ENCODE data around the gene IGSF5.

IGSF5 gene

DNA sequence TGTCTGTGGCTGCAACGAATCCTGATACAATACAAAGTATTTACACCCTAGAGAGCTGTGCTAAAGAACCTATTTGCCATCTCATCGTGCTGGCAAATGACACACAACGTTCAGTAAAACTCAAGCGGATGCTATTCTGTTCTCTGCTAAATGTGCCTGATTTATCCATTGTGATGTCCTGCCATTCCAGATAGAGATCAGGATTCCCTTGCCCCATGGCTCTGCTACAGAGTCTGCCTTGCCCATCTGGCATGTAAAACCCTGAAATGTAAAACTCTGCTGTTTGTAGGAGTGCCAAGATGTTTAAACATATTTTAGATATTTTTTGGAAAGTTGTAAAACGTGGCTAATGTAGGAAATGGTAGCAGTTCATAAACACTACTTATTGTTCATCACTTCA, 20.0 kb upstream of the IGSF5 start:
- ATAC-seq (ENCODE audit: low read depth) (no peak), DNase-seq (ENCODE audit: low spot score) (no peak)
- Histone ChIP-seq H3K27me3 (ENCODE audit: insufficient read depth, poor library complexity, severe bottlenecking) (peaks cover 4% of the 10 kb centered on the region), H3K4me3 (ENCODE audit: severe bottlenecking) (no peak overlapping the region), H3K36me3 (ENCODE audit: low read depth) (no peaks in the 10 kb centered on the region), H3K4me1 (ENCODE audit: insufficient read depth, poor library complexity, severe bottlenecking) (no peaks in the 10 kb centered on the region), H3K9me3 (ENCODE audit: severe bottlenecking) (no peaks in the 10 kb centered on the region), H3K27ac (ENCODE audit: poor library complexity, severe bottlenecking) (no peak overlapping the region)
- TF ChIP-seq, protein P1, sequence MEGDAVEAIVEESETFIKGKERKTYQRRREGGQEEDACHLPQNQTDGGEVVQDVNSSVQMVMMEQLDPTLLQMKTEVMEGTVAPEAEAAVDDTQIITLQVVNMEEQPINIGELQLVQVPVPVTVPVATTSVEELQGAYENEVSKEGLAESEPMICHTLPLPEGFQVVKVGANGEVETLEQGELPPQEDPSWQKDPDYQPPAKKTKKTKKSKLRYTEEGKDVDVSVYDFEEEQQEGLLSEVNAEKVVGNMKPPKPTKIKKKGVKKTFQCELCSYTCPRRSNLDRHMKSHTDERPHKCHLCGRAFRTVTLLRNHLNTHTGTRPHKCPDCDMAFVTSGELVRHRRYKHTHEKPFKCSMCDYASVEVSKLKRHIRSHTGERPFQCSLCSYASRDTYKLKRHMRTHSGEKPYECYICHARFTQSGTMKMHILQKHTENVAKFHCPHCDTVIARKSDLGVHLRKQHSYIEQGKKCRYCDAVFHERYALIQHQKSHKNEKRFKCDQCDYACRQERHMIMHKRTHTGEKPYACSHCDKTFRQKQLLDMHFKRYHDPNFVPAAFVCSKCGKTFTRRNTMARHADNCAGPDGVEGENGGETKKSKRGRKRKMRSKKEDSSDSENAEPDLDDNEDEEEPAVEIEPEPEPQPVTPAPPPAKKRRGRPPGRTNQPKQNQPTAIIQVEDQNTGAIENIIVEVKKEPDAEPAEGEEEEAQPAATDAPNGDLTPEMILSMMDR (IDR thresholded peaks at IDR 0.05; ENCODE audit: poor library complexity, severe bottlenecking) = no peak

DNA sequence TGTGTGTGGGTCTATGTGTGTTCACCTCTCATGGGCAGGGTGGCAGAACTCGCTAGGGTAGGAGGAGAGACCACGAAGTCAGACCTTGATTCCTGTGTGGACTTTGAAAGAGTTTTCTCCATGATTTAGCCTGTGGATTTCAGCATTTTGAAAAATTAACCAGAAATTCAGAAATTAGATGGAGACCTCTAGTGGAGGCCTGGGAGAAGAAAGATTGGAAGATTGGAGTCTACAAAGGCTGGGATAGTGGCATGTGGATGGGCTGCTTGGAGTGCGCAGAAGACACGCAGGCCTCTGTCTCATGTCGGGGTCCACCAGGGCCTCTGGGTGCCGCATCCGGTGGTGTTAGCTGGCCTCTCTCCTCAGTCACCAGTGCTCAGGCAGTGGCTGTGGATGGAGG, 18.9 kb upstream of the IGSF5 start:
- Histone ChIP-seq H3K9me3 (ENCODE audit: severe bottlenecking) (no peaks in the 10 kb centered on the region), H3K4me3 (ENCODE audit: severe bottlenecking) (no peak overlapping the region), H3K4me1 (ENCODE audit: insufficient read depth, poor library complexity, severe bottlenecking) (no peaks in the 10 kb centered on the region), H3K27me3 (ENCODE audit: insufficient read depth, poor library complexity, severe bottlenecking) (peaks cover 4% of the 10 kb centered on the region), H3K27ac (ENCODE audit: poor library complexity, severe bottlenecking) (no peak overlapping the region), H3K36me3 (ENCODE audit: low read depth) (no peaks in the 10 kb centered on the region)
- TF ChIP-seq, protein P1 (IDR thresholded peaks at IDR 0.05; ENCODE audit: poor library complexity, severe bottlenecking) = peak; percentile 17
- ATAC-seq (ENCODE audit: low read depth) (no peak), DNase-seq (ENCODE audit: low spot score) (no peak)

DNA sequence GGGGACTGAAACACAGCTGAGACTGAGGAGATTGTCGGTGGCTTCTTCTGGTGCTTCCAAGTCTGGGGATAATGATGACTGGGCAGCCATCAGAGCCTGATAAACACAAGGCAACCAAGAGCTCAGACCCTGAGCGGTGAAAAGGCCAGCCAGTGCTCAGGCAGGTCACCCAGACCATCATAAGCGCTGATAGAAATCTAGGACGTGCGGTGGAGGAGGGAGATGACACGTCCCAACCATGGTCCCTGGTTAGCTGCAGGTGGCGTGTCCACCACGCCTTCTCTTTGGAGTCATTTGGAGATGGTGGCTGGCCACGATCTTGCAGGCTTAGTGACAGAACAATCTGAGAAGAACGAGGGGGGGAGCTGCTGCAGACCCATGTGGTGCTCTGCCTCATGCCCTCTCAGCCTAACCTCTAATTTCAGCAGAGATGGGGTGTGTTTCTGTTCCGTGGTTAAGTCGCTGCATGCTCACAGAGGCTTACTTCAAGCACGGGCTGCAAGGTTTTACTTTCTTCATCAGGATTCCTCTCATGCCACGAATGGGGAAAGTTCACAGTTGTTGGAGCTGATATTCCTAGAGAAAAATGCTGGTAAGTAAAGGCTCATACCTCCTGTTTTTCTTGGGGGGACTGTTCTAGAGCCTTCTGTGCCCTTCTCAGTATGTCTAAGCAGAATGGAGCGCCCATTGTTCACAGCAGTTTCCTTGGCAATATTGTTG, 17.4 kb upstream of the IGSF5 start:
- DNase-seq (ENCODE audit: low spot score) (no peak), ATAC-seq (ENCODE audit: low read depth) (no peak)
- Histone ChIP-seq H3K9me3 (ENCODE audit: severe bottlenecking) (no peaks in the 10 kb centered on the region), H3K27me3 (ENCODE audit: insufficient read depth, poor library complexity, severe bottlenecking) (peaks cover 4% of the 10 kb centered on the region), H3K4me1 (ENCODE audit: insufficient read depth, poor library complexity, severe bottlenecking) (no peaks in the 10 kb centered on the region), H3K27ac (ENCODE audit: poor library complexity, severe bottlenecking) (no peak overlapping the region), H3K36me3 (ENCODE audit: low read depth) (no peaks in the 10 kb centered on the region), H3K4me3 (ENCODE audit: severe bottlenecking) (no peak overlapping the region)
- TF ChIP-seq, protein P1 (IDR thresholded peaks at IDR 0.05; ENCODE audit: poor library complexity, severe bottlenecking) = no peak

DNA sequence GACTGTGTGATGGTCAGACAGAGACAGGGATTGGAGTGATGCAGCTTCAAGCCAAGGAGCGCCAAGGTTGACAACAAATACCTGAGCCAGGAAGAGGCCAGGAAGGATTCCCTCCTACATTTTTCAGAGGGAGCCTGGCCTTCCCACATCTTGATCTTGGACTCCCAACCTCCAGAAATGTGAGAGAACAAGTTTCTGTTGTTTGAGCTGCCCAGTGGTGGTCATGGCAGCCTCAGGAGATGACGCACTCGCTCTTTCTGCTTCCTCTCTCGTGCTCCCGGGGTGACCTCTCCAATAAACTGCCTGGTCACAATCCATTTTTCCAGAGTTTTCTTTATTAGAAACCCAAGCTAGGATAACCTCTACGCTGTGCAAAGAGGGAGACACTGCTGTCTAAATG, 16.6 kb upstream of the IGSF5 start:
- Histone ChIP-seq H3K27ac (ENCODE audit: poor library complexity, severe bottlenecking) (no peak overlapping the region), H3K4me3 (ENCODE audit: severe bottlenecking) (no peak overlapping the region), H3K36me3 (ENCODE audit: low read depth) (no peaks in the 10 kb centered on the region), H3K4me1 (ENCODE audit: insufficient read depth, poor library complexity, severe bottlenecking) (no peaks in the 10 kb centered on the region), H3K9me3 (ENCODE audit: severe bottlenecking) (no peaks in the 10 kb centered on the region), H3K27me3 (ENCODE audit: insufficient read depth, poor library complexity, severe bottlenecking) (peaks cover 4% of the 10 kb centered on the region)
- ATAC-seq (ENCODE audit: low read depth) = no peak
- TF ChIP-seq, protein P1 (IDR thresholded peaks at IDR 0.05; ENCODE audit: poor library complexity, severe bottlenecking) = no peak
- DNase-seq (ENCODE audit: low spot score) = no peak

DNA sequence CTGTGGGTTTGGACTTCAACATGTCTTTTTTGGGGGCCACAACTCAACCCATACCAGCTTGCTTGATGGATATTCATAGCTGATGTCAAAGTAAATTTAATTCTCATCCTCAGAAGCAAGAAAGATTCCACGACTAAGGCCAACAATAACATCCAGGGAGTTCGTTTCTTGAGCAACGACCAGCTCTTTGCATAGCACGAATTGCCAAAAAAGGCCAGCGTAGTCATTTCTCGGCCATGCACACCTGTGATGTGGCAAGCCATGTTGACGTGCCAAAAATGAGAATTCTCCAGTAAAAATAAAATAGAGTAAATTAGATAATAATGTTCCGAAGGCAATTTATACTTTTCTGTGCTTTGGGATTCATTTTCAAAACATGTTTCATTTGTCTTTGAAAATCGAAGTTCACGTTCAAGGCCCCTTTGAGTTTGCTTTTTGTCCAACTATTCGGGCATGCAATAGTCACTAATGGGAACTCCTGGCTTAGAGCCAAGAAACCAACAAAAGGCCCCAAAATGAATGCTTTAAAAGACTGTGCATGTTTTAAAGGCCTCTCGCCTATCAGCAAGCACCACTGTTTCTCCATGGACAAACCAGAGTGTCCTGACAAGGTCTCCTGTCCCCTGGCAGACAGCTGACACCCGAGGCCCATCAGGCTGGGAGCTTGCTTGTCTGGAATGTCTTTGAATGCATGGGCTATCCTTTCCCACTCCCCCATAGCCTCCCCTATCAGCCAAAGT, 14.4 kb upstream of the IGSF5 start:
- ATAC-seq (ENCODE audit: low read depth) (no peak), DNase-seq (ENCODE audit: low spot score) (no peak)
- peaks cover 2% of the 10 kb centered on the region for H3K27me3 ChIP-seq (ENCODE audit: insufficient read depth, poor library complexity, severe bottlenecking)
- no peaks in the 10 kb centered on the region for H3K36me3 ChIP-seq (ENCODE audit: low read depth)
- TF ChIP-seq, protein P1 (IDR thresholded peaks at IDR 0.05; ENCODE audit: poor library complexity, severe bottlenecking) = no peak
- H3K4me3 ChIP-seq (ENCODE audit: severe bottlenecking) = no peak overlapping the region
- no peaks in the 10 kb centered on the region for H3K4me1 ChIP-seq (ENCODE audit: insufficient read depth, poor library complexity, severe bottlenecking)
- no peak overlapping the region for H3K27ac ChIP-seq (ENCODE audit: poor library complexity, severe bottlenecking)
- H3K9me3 ChIP-seq (ENCODE audit: severe bottlenecking) = no peaks in the 10 kb centered on the region

Measured in RWPE2 (cell line).